Measurements from ENCODE around the gene MTUS2. TPM values are rescaled to one million over a fixed set of nuclear protein-coding genes. Genes with fewer than 3 reads are reported as not detected.

MTUS2 gene
- total and polyA plus RNA-seq, 2 of the 8 experiments (the other 6 are each of a cell fraction or from before 2014, with no cell fraction given) = 0.18 to 0.80 TPM

DNA sequence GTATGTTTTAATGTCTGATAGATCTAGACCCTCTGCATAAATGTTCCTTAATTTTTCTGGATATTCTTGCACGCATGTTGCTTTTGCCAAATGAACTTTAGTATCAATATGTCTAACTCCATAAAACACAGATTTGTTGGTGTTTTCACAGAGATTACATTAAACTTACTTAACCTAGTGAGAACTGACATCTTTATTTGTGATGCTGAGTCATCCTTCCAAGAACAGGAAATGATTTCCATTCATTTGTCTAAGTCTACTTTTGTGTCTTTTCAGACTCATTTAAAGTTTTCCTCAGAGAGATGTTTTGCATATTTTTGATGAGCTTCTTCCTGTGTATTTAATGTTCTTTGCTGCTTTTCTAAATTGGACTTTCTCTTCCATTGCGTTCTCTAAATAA lies 591.3 kb downstream of the MTUS2 start:
- H3K4ac ChIP-seq (replicated peaks; ENCODE audit: insufficient read length, low read depth, low read length) = no peak overlapping the region
- no peaks in the 10 kb centered on the region for H3K23me2 ChIP-seq (ENCODE audit: low read depth, low read length)
- no peaks in the 10 kb centered on the region for H3K9me3 ChIP-seq (ENCODE audit: insufficient read depth in 2 of 2, low read depth in 1 of 2, low read length in 1 of 2)
- H3K4me1 ChIP-seq (replicated peaks in 1 of 4; ENCODE audit: control insufficient read depth in 3 of 4, insufficient read depth in 4 of 4, low read length in 3 of 4) = peaks cover 0 to under 1% (median 0%) of the 10 kb centered on the region in 4 experiments; a peak in 2 of 7 replicates
- CTCF ChIA-PET (ENCODE audit: partially characterized antibody) = interaction anchor here (1.0 kb wide), 1 partner anchor 11 kb away, joined by 3 read pairs; no protein-coding TSS in a partner anchor
- no peak overlapping the region for H2BK15ac ChIP-seq (ENCODE audit: low read length)
- no peak for DNase-seq (ENCODE audit: low read depth in 1 of 2, low spot score in 2 of 2)
- no peak overlapping the region for H2AK5ac ChIP-seq (ENCODE audit: low read depth, low read length)
- no peak overlapping the region for H4K8ac ChIP-seq (ENCODE audit: extremely low read depth, insufficient read depth, low read length)
- H2AFZ ChIP-seq (ENCODE audit: low read length) = no peak overlapping the region
- H3K79me2 ChIP-seq (ENCODE audit: control insufficient read depth in 1 of 2, insufficient read depth in 2 of 2, low read length in 2 of 2) = no peaks in the 10 kb centered on the region
- H3K18ac ChIP-seq (ENCODE audit: extremely low read depth, low read length) = no peak overlapping the region
- no peak overlapping the region for H2BK5ac ChIP-seq (ENCODE audit: low read depth, low read length)
- H3K4me3 ChIP-seq (ENCODE audit: extremely low read depth in 1 of 4, insufficient read depth in 2 of 4, low read depth in 3 of 4, low read length in 4 of 4) = no peak overlapping the region
- FAIRE-seq = no peak
- no peak overlapping the region for H3K56ac ChIP-seq (replicated peaks; ENCODE audit: insufficient read length, low read depth, low read length)
- H3K14ac ChIP-seq (ENCODE audit: insufficient read length) = no peak overlapping the region
- H3K79me1 ChIP-seq (ENCODE audit: low read depth, low read length) = no peaks in the 10 kb centered on the region
- H2BK12ac ChIP-seq (ENCODE audit: low read depth, low read length) = no peak overlapping the region
- 93% methylated on average over 2 of the region's 2 CpGs; no CpG with 5 or more reads in 1 of the 2 experiments for WGBS, 2 experiments (ENCODE audit: extremely low coverage in 1 of 2, insufficient coverage in 1 of 2, insufficient read length in 1 of 2, insufficient replicate concordance in 2 of 2, low coverage in 1 of 2, low lambda C conversion rate in 2 of 2, missing lambda C conversion rate in 1 of 2)
- no peaks in the 10 kb centered on the region for H3K36me3 ChIP-seq (ENCODE audit: control insufficient read depth in 2 of 4, insufficient read depth in 4 of 4, low read length in 3 of 4)
- H4K5ac ChIP-seq (ENCODE audit: insufficient read length, low read depth, low read length) = no peak overlapping the region
- H2BK120ac ChIP-seq (replicated peaks; ENCODE audit: low read depth, low read length) = no peak overlapping the region
- POLR2A ChIA-PET (ENCODE audit: partially characterized antibody) = no interaction called here
- no peak overlapping the region for H3K27ac ChIP-seq (ENCODE audit: low read depth, low read length)
- no peak overlapping the region for H4K91ac ChIP-seq (replicated peaks; ENCODE audit: insufficient read length, low read length)
- H4K20me1 ChIP-seq (replicated peaks in 1 of 2; ENCODE audit: control insufficient read depth in 1 of 2, insufficient read depth in 2 of 2, low read length in 2 of 2) = no peaks in the 10 kb centered on the region
- H3K4me2 ChIP-seq (ENCODE audit: insufficient read depth in 1 of 2, low read depth in 2 of 2, low read length in 2 of 2) = no peak overlapping the region
- no peak overlapping the region for H3K9ac ChIP-seq (replicated peaks in 1 of 4; ENCODE audit: extremely low read depth in 1 of 4, low read depth in 3 of 4, low read length in 3 of 4)
- no peaks in the 10 kb centered on the region for H3K27me3 ChIP-seq (replicated peaks in 1 of 4; ENCODE audit: control insufficient read depth in 3 of 4, extremely low read depth in 1 of 4, insufficient read depth in 3 of 4, low read length in 3 of 4)
- no peak overlapping the region for H3K23ac ChIP-seq (ENCODE audit: insufficient read length)
- no peak overlapping the region for H2BK20ac ChIP-seq (ENCODE audit: low read length)
- TF ChIP-seq BCL11A (IDR thresholded peaks at IDR 0.05; ENCODE audit: low read depth in 2 of 2, low read length in 2 of 2) (no peak), BRCA1 (IDR thresholded peaks at IDR 0.05; ENCODE audit: low read depth, low read length) (no peak), MAFK (IDR thresholded peaks at IDR 0.05; ENCODE audit: low read depth, low read length) (no peak), RBBP5 (IDR thresholded peaks at IDR 0.05; ENCODE audit: borderline replicate concordance, low read depth, low read length) (no peak), TEAD4 (IDR thresholded peaks at IDR 0.05; ENCODE audit: low read depth, low read length) (no peak), SRF (IDR thresholded peaks at IDR 0.05; ENCODE audit: low read depth, low read length) (no peak), SP4 (IDR thresholded peaks at IDR 0.05; ENCODE audit: low read length) (no peak), EZH2 (IDR thresholded peaks at IDR 0.05; ENCODE audit: low read depth, low read length, severe bottlenecking) (no peak), CHD2 (IDR thresholded peaks at IDR 0.05; ENCODE audit: low read length) (no peak), SUZ12 (IDR thresholded peaks at IDR 0.05; ENCODE audit: low read length) (no peak), RAD21 (IDR thresholded peaks at IDR 0.05 in 1 of 2, conservative IDR thresholded peaks at IDR 0.05 in 1 of 2; ENCODE audit: low read depth in 2 of 2, low read length in 2 of 2) (no peak), KDM5A (IDR thresholded peaks at IDR 0.05; ENCODE audit: low read length) (no peak), SIRT6 (IDR thresholded peaks at IDR 0.05; ENCODE audit: low read length) (no peak)
- TF ChIP-seq, protein P1, sequence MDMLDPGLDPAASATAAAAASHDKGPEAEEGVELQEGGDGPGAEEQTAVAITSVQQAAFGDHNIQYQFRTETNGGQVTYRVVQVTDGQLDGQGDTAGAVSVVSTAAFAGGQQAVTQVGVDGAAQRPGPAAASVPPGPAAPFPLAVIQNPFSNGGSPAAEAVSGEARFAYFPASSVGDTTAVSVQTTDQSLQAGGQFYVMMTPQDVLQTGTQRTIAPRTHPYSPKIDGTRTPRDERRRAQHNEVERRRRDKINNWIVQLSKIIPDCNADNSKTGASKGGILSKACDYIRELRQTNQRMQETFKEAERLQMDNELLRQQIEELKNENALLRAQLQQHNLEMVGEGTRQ (IDR thresholded peaks at IDR 0.05; ENCODE audit: low read length) = no peak
